OCI-LY1 (cell line): ENCODE results near the gene NUS1.
"Not testable (repeated sequence)": the region's sequence is repeated elsewhere in the genome, so short reads cannot be mapped to it uniquely, and the experiment has no call there.

Experiments
- H2AFZ ChIP-seq: fragments of 200-600 bp; sonication (generic), shearing (Covaris generic); 2 replicates; pipeline ENCODE4 v1.6.0; 2014; ENCODE audit warnings: antibody characterized with exemption, mild to moderate bottlenecking, low read length
- H3F3A ChIP-seq: fragments of 200-600 bp; sonication (generic), shearing (Covaris generic); 2 replicates; pipeline ENCODE4 v1.6.0; 2014; ENCODE audit warnings: mild to moderate bottlenecking, antibody characterized with exemption, low read length, moderate library complexity; ENCODE audit not compliant: insufficient read depth
- H3K27ac ChIP-seq: fragments of 200-600 bp; sonication (generic); 2 replicates; pipeline ENCODE4 v1.5.1; 2014; ENCODE audit warnings: low read length, mixed run types, mild to moderate bottlenecking, low read depth; ENCODE audit not compliant: poor library complexity, severe bottlenecking
- H3K27me3 ChIP-seq: fragments of 200-600 bp; sonication (generic); 2 replicates; pipeline ENCODE4 v1.6.0; 2014; ENCODE audit warnings: antibody characterized with exemption, mild to moderate bottlenecking, low read length, moderate library complexity; ENCODE audit not compliant: insufficient read depth
- H3K36me3 ChIP-seq: fragments of 200-600 bp; sonication (generic); 2 replicates; pipeline ENCODE4 v1.6.1; 2014; ENCODE audit warnings: mild to moderate bottlenecking, antibody characterized with exemption, low read length, moderate library complexity, mixed read lengths; ENCODE audit not compliant: insufficient read depth
- H3K4me1 ChIP-seq: fragments of 200-600 bp; sonication (generic); 2 replicates; pipeline ENCODE4 v1.5.1; 2014; ENCODE audit warnings: mild to moderate bottlenecking, low read length, moderate library complexity; ENCODE audit not compliant: insufficient read depth, severe bottlenecking
- H3K4me2 ChIP-seq: fragments of 200-600 bp; sonication (generic), shearing (Covaris generic); 2 replicates; pipeline ENCODE4 v1.6.1; 2014; ENCODE audit warnings: low read length
- H3K4me3 ChIP-seq: fragments of 200-600 bp; sonication (generic); 2 replicates; pipeline ENCODE4 v1.5.1; 2014; ENCODE audit warnings: low read length, low read depth, mild to moderate bottlenecking, mixed read lengths; ENCODE audit not compliant: poor library complexity, severe bottlenecking
- H3K79me2 ChIP-seq: fragments of 200-600 bp; shearing (Covaris generic); 2 replicates; pipeline ENCODE4 v1.6.1; 2016; ENCODE audit warnings: mixed run types, low read length, mixed read lengths; ENCODE audit not compliant: insufficient read depth
- H3K9ac ChIP-seq: fragments of 200-600 bp; sonication (generic), shearing (Covaris generic); 2 replicates; pipeline ENCODE4 v1.6.1; 2014; ENCODE audit warnings: mild to moderate bottlenecking, low read length, mixed read lengths
- H3K9me2 ChIP-seq: fragments of 200-600 bp; sonication (generic), shearing (Covaris generic); 2 replicates; pipeline ENCODE4 v1.6.1; 2014; ENCODE audit warnings: low read depth, mild to moderate bottlenecking, low read length, mixed read lengths
- H3K9me3 ChIP-seq: fragments of 200-600 bp; shearing (Covaris generic); 2 replicates; pipeline ENCODE4 v1.6.1; 2014; ENCODE audit warnings: low read length, mixed read lengths
- H4K20me1 ChIP-seq: fragments of 200-600 bp; sonication (generic), shearing (Covaris generic); 2 replicates; pipeline ENCODE4 v1.6.0; 2016; ENCODE audit warnings: mild to moderate bottlenecking, low read length; ENCODE audit not compliant: insufficient read depth
- CTCF ChIP-seq: fragments of 200-600 bp; sonication (generic), shearing (Covaris generic); IDR thresholded peaks from 2 replicates; pipeline ENCODE4 v1.5.1; 2017; ENCODE audit warnings: mild to moderate bottlenecking, antibody characterized with exemption, low read length, moderate library complexity, mixed read lengths
- EZH2 ChIP-seq: fragments of 200-600 bp; sonication (generic), shearing (Covaris generic); IDR thresholded peaks from 2 replicates; pipeline ENCODE4 v1.8.0; 2017; ENCODE audit warnings: borderline replicate concordance, mixed run types, mild to moderate bottlenecking, antibody characterized with exemption, low read length, moderate library complexity, mixed read lengths

NUS1 gene

GRCh38 chr6:117740605-117741004, 65.3 kb downstream of the NUS1 start:
- no peaks in the 10 kb centered on the region for H3K4me1 ChIP-seq
- no peak overlapping the region for H3K9ac ChIP-seq
- no peaks in the 10 kb centered on the region for H3K9me3 ChIP-seq
- H3K36me3 ChIP-seq, result no peaks in the 10 kb centered on the region
- no peaks in the 10 kb centered on the region for H3K9me2 ChIP-seq
- no peaks in the 10 kb centered on the region for H3F3A ChIP-seq
- no peaks in the 10 kb centered on the region for H4K20me1 ChIP-seq
- H3K4me3 ChIP-seq, result no peak overlapping the region
- H3K27me3 ChIP-seq, result no peaks in the 10 kb centered on the region; the same call in 1 of the 2 replicates
- H3K79me2 ChIP-seq, result no peaks in the 10 kb centered on the region
- H3K4me2 ChIP-seq, result no peak overlapping the region
- no peak overlapping the region for H3K27ac ChIP-seq
- no peak overlapping the region for H2AFZ ChIP-seq
- TF ChIP-seq EZH2 (no peak), CTCF (no peak)

- H3K9me3 ChIP-seq, H2AFZ ChIP-seq, H3K4me1 ChIP-seq, H3K36me3 ChIP-seq, H3F3A ChIP-seq, H3K4me2 ChIP-seq, H3K79me2 ChIP-seq, H3K27me3 ChIP-seq, H3K27ac ChIP-seq, H3K4me3 ChIP-seq, H4K20me1 ChIP-seq, H3K9ac ChIP-seq, H3K9me2 ChIP-seq: not testable (repeated sequence)
Measured at GRCh38 chr6:117750675-117751074, 75.4 kb downstream of the NUS1 start.
